ENCODE data around the gene LMO3.
A peak's percentile ranks its signal among the peaks of the same experiment; 100 is the strongest.

DNA sequence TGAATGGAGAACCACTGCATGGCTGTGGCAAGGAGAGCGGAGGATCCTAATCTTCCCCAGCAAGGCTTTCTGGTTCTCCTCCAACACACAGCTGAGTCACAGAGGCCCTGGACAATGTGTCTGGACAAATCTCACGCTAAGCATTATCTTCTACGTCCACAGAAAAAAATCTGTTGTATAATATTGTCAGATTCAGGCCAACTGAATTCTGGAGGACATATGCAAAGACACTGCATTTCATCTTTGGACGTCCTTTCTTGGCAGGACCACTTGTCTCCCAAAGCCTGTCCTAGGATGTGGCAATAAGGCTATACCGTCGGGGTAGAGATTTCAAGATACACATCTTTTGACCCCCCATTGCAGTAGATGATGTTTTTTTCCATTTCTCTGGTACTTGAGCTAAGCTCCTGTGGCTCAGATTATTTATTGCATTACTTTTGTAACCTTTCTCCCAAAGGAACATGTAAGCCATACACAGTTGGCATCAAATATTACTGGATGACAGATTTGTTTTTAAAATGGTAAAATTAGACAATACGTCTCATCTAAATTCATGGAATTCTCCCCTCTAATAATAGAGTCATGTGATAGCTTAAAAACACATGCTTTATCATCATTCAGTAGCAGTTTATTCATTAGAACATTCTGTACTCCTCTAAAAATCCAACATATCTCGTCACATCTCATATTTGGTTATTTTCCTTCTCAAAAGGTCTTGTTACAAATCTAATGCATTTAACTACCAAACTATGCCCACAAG, 19.4 kb downstream of the LMO3 start:
- TF ChIP-seq, protein P1, sequence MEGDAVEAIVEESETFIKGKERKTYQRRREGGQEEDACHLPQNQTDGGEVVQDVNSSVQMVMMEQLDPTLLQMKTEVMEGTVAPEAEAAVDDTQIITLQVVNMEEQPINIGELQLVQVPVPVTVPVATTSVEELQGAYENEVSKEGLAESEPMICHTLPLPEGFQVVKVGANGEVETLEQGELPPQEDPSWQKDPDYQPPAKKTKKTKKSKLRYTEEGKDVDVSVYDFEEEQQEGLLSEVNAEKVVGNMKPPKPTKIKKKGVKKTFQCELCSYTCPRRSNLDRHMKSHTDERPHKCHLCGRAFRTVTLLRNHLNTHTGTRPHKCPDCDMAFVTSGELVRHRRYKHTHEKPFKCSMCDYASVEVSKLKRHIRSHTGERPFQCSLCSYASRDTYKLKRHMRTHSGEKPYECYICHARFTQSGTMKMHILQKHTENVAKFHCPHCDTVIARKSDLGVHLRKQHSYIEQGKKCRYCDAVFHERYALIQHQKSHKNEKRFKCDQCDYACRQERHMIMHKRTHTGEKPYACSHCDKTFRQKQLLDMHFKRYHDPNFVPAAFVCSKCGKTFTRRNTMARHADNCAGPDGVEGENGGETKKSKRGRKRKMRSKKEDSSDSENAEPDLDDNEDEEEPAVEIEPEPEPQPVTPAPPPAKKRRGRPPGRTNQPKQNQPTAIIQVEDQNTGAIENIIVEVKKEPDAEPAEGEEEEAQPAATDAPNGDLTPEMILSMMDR (IDR thresholded peaks at IDR 0.05): no peak
- TF ChIP-seq POLR2A (IDR thresholded peaks at IDR 0.05) (no peak), POLR2AphosphoS5 (IDR thresholded peaks at IDR 0.05) (peak in 2 of 3 donors; percentile 32 to 44)
